ENCODE measurements around the gene ULK4.

ULK4 gene

DNA sequence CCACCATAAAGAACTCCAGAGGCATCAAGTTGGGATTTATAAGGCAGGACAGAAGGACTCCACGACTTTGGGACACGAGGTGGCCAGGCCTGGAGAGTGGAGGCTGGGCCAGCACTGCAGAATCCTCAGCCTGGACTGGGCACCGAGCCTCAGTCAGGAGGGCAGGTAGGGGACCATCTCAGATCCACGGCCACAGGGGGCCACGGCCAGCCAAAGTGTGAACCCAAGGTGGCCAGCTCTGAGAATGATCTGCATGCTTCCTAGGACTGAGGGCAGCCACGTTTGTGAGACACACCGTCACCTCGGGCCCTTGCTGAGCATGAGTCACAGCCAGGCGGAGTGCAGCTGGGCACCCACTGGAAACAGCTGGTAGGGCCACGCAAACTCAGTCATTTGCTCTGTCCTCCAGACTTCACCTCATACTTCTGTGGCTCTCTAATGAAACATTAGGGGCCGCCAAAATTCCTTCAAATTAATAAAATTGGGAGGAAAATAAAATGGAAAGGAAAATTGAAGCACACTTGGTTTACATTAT, 696.8 kb downstream of the ULK4 start:
- no peak overlapping the region for H2AFZ ChIP-seq (ENCODE audit: low read depth, low read length)
- H3K4me3 ChIP-seq (ENCODE audit: low read length): no peak overlapping the region
- H3K9me3 ChIP-seq (ENCODE audit: low read length): no peaks in the 10 kb centered on the region
- no peaks in the 10 kb centered on the region for H3K36me3 ChIP-seq (ENCODE audit: insufficient read depth, low read length)
- no peaks in the 10 kb centered on the region for H3K27me3 ChIP-seq (ENCODE audit: insufficient read depth, low read length)
- H3K4me1 ChIP-seq (ENCODE audit: insufficient read depth, low read length): no peaks in the 10 kb centered on the region

DNA sequence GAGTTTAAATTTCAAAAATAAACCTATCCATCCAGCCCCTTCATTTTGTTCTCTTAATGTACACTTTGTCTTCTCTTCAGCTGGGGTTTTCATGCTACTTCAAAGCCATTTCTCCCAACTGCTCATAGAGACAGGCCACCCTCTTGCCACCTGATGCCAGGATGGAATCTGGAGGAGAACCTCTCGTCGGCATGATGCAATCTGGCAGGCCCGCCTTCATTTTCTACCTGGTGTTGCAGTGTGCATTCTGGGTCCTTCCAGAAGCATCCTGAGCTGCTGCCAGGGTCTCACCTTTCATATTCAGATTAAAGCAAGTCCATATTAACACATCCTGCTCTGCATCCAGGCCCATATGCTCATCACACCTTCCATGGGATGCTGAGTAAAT, 701.8 kb downstream of the ULK4 start:
- Histone ChIP-seq H3K36me3 (ENCODE audit: insufficient read depth, low read length) (no peaks in the 10 kb centered on the region), H3K27me3 (ENCODE audit: insufficient read depth, low read length) (no peaks in the 10 kb centered on the region), H3K9me3 (ENCODE audit: low read length) (no peaks in the 10 kb centered on the region), H3K4me1 (ENCODE audit: insufficient read depth, low read length) (no peaks in the 10 kb centered on the region), H2AFZ (ENCODE audit: low read depth, low read length) (no peak overlapping the region), H3K4me3 (ENCODE audit: low read length) (no peak overlapping the region)

DNA sequence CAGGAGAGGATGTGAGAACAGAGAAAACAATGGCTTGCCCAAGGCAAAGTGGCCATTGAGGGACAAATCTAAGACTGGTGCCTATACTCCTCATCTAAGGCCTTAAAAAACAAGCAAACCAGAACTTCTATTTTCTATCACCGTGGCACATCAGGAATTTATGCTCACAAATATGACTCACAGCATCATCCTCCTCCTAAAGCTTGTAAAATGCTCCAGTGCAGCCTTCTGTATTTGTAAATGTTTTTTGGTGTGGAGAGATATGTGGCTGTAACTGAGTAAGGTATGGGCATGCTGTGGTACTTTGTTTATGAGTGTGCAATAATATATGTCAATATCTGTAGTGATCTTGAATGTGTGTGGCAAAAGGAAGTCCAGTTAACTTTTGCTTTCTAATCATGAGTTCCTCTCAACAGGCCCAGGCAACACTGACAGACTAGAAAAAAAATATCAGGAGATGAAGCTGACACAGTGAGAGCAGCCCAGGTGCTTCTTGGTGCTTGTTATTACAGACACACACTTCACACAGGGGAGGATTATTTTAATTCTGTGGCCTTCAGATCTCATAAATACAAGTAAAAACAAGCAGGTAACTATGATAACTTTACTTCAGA, 702.3 kb downstream of the ULK4 start:
- Histone ChIP-seq H3K4me3 (ENCODE audit: low read length) (no peak overlapping the region), H3K36me3 (ENCODE audit: insufficient read depth, low read length) (no peaks in the 10 kb centered on the region), H3K9me3 (ENCODE audit: low read length) (no peaks in the 10 kb centered on the region), H2AFZ (ENCODE audit: low read depth, low read length) (no peak overlapping the region), H3K27me3 (ENCODE audit: insufficient read depth, low read length) (no peaks in the 10 kb centered on the region), H3K4me1 (ENCODE audit: insufficient read depth, low read length) (no peaks in the 10 kb centered on the region)

DNA sequence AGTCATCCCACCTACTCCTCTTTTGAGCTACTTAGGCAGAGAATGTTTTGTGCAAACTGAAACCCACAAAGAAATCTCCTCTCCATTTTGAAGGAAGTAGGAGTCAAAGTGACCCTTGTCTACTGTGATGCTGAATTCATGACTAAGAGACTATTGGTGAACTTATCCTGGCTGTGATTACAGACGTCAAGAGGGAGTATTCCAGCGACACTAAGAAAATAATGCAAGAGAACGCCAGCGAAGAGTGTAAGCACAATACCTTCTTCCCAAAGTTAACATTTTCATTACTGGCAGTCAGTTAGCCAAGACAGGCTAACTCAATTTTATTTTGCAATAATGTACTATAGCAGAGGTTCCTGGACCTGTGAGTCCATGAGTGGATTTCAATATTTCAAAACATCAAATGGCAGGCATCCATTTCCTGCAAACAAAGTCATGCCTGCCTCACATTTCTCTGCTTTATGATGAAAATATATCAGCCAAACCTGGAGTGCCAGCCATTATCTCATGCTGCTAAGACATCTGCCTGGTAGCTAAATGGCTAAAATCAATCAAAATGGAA, 703.6 kb downstream of the ULK4 start:
- no peaks in the 10 kb centered on the region for H3K9me3 ChIP-seq (ENCODE audit: low read length)

DNA sequence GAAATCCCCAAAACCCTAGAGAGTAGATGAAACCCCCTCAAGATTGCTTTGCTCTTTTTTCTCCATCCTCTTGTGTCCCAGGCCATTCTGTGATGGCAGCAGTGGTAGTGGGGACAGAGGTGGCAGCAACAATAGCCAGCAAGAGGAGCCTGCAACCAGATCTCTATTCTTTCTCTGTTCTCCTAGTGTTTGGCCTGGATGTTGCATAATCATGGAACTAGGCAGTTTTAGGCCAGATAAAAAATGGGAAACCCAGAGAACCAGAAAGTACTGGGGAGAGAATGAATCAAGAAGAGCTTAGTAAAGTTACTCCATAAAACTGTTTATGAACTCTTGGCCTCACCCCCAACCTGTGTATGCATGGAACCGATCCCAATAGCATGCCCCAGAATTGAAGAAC, 710.3 kb downstream of the ULK4 start:
- H2AFZ ChIP-seq (ENCODE audit: low read depth, low read length): no peak overlapping the region
- H3K27me3 ChIP-seq (ENCODE audit: insufficient read depth, low read length): no peaks in the 10 kb centered on the region
- peaks cover 13% of the 10 kb centered on the region for H3K4me1 ChIP-seq (ENCODE audit: insufficient read depth, low read length)
- H3K9me3 ChIP-seq (ENCODE audit: low read length): no peaks in the 10 kb centered on the region
- H3K36me3 ChIP-seq (ENCODE audit: insufficient read depth, low read length): no peaks in the 10 kb centered on the region
- H3K4me3 ChIP-seq (ENCODE audit: low read length): no peak overlapping the region

More for the DNA sequence above, 703.6 kb downstream of the ULK4 start:
- Histone ChIP-seq H3K27me3 (ENCODE audit: insufficient read depth, low read length) (no peaks in the 10 kb centered on the region), H3K4me3 (ENCODE audit: low read length) (no peak overlapping the region), H3K4me1 (ENCODE audit: insufficient read depth, low read length) (no peaks in the 10 kb centered on the region), H2AFZ (ENCODE audit: low read depth, low read length) (no peak overlapping the region), H3K36me3 (ENCODE audit: insufficient read depth, low read length) (no peaks in the 10 kb centered on the region)

DNA sequence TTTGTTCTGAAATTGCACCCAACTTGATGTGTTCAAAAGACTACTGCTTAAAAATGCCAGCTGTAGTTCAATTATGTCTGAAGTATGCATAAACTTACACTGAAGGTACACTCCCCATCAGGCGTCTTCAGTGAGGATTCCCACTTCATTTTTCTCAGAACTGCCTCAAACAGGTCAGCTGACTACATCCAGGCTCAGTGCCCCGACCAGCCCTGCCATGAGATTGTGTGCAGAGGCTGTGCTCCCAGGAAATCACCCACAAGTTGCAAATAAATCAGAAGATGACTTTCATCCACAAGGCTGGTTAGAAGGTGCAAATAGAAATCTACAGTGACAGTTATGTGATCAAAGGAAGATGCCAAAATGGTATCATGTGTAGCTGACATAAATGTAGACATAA, 711.1 kb downstream of the ULK4 start:
- Histone ChIP-seq H3K36me3 (ENCODE audit: insufficient read depth, low read length) (no peaks in the 10 kb centered on the region), H3K4me1 (ENCODE audit: insufficient read depth, low read length) (peaks cover 13% of the 10 kb centered on the region), H3K4me3 (ENCODE audit: low read length) (no peak overlapping the region), H3K9me3 (ENCODE audit: low read length) (no peaks in the 10 kb centered on the region), H3K27me3 (ENCODE audit: insufficient read depth, low read length) (no peaks in the 10 kb centered on the region), H2AFZ (ENCODE audit: low read depth, low read length) (no peak overlapping the region)

DNA sequence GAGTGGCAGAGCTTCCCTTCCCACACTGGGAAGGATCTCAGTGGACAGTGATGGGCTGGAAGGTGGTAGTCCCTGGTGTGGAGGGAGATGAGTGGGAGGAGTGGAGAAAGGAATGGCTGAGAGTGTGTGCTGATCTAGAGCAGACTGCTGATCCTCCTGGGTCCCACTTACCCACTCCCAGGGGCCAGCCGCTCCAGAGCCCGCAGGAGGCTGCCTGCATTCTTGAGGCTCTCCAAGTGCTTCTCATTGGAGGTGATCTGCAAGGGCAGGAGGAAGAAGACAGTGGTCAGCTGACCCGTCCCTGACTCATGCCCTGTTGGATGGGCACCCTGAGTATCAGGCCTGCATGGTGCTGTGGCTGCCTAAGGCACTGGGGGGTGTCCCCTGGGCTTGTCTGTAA, 712.6 kb downstream of the ULK4 start:
- Histone ChIP-seq H3K4me3 (ENCODE audit: low read length) (no peak overlapping the region), H2AFZ (ENCODE audit: low read depth, low read length) (no peak overlapping the region), H3K36me3 (ENCODE audit: insufficient read depth, low read length) (peaks cover 6% of the 10 kb centered on the region), H3K27me3 (ENCODE audit: insufficient read depth, low read length) (no peaks in the 10 kb centered on the region), H3K4me1 (ENCODE audit: insufficient read depth, low read length) (peaks cover 13% of the 10 kb centered on the region), H3K9me3 (ENCODE audit: low read length) (no peaks in the 10 kb centered on the region)

DNA sequence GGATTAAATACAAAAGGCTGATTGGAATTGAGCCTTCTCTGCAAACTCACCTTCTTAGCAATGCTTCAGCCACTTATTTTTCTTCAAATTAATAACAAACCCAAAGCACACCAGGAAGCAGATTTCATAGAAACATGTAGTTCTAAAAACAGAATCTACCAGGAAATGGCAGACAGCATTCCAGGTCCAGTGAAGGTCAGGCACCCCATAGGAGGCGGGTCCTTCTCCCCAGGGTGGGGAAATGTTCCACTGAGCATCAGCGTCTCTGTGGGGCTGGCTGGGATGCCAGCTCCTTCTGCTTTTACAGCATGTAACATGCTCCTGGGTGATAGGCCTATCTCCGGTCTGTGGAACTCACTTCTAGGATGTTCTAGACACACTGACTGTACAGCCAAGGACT, 713.4 kb downstream of the ULK4 start:
- Histone ChIP-seq H2AFZ (ENCODE audit: low read depth, low read length) (no peak overlapping the region), H3K4me3 (ENCODE audit: low read length) (no peak overlapping the region), H3K4me1 (ENCODE audit: insufficient read depth, low read length) (peaks cover 13% of the 10 kb centered on the region), H3K9me3 (ENCODE audit: low read length) (no peaks in the 10 kb centered on the region), H3K27me3 (ENCODE audit: insufficient read depth, low read length) (no peaks in the 10 kb centered on the region), H3K36me3 (ENCODE audit: insufficient read depth, low read length) (peaks cover 6% of the 10 kb centered on the region)

DNA sequence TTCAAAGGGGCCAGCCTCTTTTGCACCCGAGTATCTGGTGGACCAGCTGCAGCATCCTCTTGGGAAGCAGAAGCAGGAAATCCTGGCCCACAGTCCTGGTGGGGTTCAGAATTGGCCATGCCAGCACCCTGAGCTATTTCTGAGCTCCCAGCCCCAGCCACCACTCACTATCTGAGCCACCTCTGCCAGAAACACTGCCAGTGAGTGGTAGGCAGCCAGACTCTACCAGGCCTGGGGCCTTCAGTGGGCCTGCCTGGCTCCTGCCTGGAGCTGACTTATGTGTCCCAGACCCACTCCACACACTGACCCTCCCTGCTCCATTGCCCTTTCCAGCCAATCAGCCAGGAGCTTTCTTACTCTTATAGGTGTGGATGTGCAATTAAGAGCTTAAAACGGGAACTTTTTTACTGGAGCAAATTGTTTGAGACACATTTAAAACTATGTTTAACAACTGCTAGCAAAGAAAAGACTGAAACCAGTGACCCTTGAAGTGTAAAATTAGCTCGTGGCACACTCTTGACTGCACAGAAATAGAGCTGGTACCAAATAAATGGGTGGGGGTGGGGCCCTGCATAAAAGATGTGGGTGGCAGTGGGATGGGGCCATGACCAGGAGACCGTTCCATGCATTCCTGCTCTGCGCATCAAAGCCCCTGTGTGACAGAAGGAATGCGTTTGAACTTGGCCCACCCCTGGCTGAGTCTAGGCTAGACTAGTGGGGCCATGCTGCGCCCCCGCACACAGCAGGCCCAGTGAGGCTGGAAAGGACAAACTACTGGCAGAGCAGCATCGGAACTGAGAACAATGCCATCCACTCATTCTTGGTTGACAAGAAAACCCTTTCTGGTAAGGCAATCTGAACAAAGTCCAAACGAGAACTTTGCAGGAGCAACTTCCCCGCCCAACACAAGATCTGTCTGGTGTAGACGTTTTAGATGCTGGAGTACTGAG, 714.6 kb downstream of the ULK4 start:
- peaks cover 14% of the 10 kb centered on the region for H3K36me3 ChIP-seq (ENCODE audit: insufficient read depth, low read length)
- H3K9me3 ChIP-seq (ENCODE audit: low read length): no peaks in the 10 kb centered on the region
- H3K4me1 ChIP-seq (ENCODE audit: insufficient read depth, low read length): peaks cover 13% of the 10 kb centered on the region
- no peak overlapping the region for H2AFZ ChIP-seq (ENCODE audit: low read depth, low read length)
- H3K4me3 ChIP-seq (ENCODE audit: low read length): no peak overlapping the region
- H3K27me3 ChIP-seq (ENCODE audit: insufficient read depth, low read length): no peaks in the 10 kb centered on the region

DNA sequence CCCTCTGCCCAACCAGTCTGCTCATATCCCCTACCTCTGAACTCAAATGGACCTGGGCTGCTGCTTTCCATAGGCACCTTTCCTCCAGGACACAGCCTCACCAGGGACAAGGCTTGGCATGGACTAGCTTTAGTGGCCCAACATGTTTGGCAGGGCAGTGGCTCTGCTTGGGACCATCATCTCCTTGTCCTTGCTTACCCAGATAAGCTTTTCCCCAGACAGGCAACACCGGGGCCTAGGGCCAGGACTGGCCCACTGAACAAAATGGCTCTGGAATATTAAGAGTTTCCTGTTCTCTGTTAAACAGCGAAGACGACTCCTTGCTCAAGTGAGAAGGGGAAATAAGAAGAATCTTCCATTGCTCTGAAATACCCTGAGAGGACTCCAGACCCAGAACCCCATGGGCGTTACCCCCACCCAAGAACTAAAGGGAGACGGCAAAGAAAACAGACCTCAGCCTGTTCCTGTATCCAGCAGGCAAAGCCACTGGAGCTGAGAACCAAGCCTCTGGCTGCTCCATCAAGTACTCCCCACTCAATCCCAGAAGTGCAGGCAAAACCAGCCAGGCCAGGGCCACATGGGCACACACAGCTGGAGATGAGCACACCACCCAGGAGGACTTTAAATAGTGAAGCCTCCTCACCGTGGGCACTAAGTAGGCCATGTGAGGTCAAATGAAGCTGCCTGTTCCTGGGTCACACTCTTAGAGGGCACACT, 717.1 kb downstream of the ULK4 start:
- no peak overlapping the region for H2AFZ ChIP-seq (ENCODE audit: low read depth, low read length)
- H3K27me3 ChIP-seq (ENCODE audit: insufficient read depth, low read length): no peaks in the 10 kb centered on the region
- peaks cover 38% of the 10 kb centered on the region for H3K36me3 ChIP-seq (ENCODE audit: insufficient read depth, low read length)
- H3K4me1 ChIP-seq (ENCODE audit: insufficient read depth, low read length): peaks cover 13% of the 10 kb centered on the region
- H3K4me3 ChIP-seq (ENCODE audit: low read length): no peak overlapping the region
- H3K9me3 ChIP-seq (ENCODE audit: low read length): no peaks in the 10 kb centered on the region

DNA sequence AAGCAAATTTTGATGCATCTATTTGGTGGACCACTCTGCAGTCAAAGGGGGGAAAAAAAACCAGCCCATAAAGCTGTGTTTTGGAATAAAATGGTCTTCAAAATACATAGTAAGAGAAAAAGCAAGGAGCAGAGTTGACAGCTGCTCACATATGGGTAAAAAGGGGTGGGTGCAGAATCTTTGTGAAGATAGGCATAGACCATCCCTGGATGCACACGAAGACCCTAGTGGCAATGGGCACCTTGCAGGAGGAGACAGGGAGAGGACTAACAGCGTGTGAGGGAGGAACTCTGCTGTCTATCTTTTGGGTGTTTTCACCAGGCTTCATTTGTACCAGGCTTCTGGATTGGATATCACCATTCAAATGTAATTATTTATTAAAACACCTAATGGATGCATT, 718.7 kb downstream of the ULK4 start:
- Histone ChIP-seq H3K4me3 (ENCODE audit: low read length) (no peak overlapping the region), H3K36me3 (ENCODE audit: insufficient read depth, low read length) (peaks cover 54% of the 10 kb centered on the region), H3K4me1 (ENCODE audit: insufficient read depth, low read length) (peaks cover 13% of the 10 kb centered on the region), H3K27me3 (ENCODE audit: insufficient read depth, low read length) (no peaks in the 10 kb centered on the region), H2AFZ (ENCODE audit: low read depth, low read length) (no peak overlapping the region), H3K9me3 (ENCODE audit: low read length) (no peaks in the 10 kb centered on the region)

DNA sequence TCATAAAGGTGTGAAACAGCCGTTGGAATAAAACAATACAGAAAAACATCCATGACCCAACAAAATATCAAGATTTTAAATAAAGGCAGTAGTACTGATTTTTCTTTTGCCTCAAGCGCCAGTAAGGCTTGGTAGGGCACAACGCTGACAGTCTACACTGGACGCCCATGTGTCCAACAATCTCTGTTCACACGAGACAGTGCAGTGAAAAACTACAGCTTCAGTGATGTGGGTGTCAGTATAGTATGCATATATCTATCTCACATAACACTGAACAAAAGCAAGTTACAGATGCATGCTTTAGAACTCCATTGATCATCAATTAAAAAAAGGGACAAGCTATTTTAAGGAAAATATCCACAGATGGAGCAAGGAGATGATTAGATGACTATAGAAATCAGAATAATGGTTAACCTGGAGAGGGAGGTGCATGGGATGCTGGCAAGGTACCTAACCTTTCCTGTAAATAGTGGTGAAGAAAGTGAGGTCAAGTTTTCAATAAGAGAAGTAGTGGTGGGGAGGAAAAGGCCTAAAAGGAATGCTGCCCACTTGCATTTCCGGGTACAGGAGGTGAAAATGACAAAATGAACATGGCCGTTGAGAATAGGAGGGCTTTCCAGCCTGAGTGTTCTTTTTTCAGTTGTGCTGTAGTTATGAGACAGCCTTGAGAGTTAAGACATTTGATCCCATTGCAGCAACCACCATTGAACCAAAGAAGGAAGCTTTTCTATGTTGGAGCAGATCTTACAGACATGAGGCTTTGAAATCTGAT, 719.9 kb downstream of the ULK4 start:
- Histone ChIP-seq H2AFZ (ENCODE audit: low read depth, low read length) (no peak overlapping the region), H3K4me1 (ENCODE audit: insufficient read depth, low read length) (peaks cover 4% of the 10 kb centered on the region), H3K27me3 (ENCODE audit: insufficient read depth, low read length) (no peaks in the 10 kb centered on the region), H3K36me3 (ENCODE audit: insufficient read depth, low read length) (peaks cover 66% of the 10 kb centered on the region), H3K4me3 (ENCODE audit: low read length) (no peak overlapping the region), H3K9me3 (ENCODE audit: low read length) (no peaks in the 10 kb centered on the region)
